Measurements from ENCODE around the gene ASPG.

ASPG gene

GRCh38 chr14:104135904-104136471 is 50.5 kb downstream of the ASPG start:
- TF ChIP-seq CTCF (IDR thresholded peaks at IDR 0.05), result no peak

- no peak for TF ChIP-seq CTCF (IDR thresholded peaks at IDR 0.05)
Measured at GRCh38 chr14:104136472-104137296, 51.2 kb downstream of the ASPG start.

- peak; percentile 93 for TF ChIP-seq CTCF (IDR thresholded peaks at IDR 0.05)
Measured at GRCh38 chr14:104137297-104138097, 52.0 kb downstream of the ASPG start.

- no peak for TF ChIP-seq CTCF (IDR thresholded peaks at IDR 0.05)
Measured at GRCh38 chr14:104138098-104138717, 52.7 kb downstream of the ASPG start, which contains the start of gene KIF26A. TSS of gene KIF26A (plus strand) at chr14:104138587. CDS start at chr14:104138723, 136 bp downstream.

GRCh38 chr14:104138718-104139459 is 53.4 kb downstream of the ASPG start:
- TF ChIP-seq CTCF (IDR thresholded peaks at IDR 0.05), result no peak

- no peak for TF ChIP-seq CTCF (IDR thresholded peaks at IDR 0.05)
Measured at GRCh38 chr14:104139460-104140212, 54.1 kb downstream of the ASPG start.
